Measurements from ENCODE around the gene UFSP2.

The UFSP2 gene

DNA sequence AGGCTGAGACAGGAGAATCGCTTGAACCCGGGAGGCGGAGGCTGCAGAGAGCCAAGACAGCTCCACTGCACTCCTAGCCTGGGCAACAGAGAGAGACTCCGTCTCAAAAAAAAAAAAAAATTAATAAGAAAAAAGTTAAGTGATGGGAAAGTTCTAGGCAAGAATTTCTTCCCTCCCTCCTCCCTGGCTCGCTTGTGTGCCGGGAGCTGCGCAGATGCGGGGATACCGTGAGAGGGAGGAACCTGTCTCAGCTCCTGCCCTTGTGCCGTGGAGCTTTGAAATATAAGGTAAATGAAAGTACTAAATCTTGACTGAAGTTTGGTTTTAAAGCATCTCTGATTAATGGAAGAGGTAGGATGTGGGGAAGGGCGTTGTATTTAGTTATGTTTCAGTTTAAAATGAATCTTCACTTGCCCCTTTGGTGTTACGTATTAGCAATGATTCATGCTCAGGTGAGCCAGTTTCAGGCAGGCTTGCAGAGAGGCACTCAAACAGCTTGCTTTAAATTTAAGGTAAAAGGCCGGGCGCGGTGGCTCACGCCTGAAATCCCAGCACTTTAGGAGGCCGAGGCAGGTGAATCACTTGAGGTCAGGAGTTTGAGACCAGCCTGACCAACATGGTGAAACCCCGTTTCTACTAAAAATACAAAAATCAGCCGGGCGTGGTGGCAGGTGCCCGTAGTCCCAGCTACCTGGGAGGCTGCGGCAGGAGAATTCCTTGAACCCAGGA lies 1.4 kb upstream of the UFSP2 start:
- no peak overlapping the region for H3K4me3 ChIP-seq (ENCODE audit: low read depth, low read length)

DNA sequence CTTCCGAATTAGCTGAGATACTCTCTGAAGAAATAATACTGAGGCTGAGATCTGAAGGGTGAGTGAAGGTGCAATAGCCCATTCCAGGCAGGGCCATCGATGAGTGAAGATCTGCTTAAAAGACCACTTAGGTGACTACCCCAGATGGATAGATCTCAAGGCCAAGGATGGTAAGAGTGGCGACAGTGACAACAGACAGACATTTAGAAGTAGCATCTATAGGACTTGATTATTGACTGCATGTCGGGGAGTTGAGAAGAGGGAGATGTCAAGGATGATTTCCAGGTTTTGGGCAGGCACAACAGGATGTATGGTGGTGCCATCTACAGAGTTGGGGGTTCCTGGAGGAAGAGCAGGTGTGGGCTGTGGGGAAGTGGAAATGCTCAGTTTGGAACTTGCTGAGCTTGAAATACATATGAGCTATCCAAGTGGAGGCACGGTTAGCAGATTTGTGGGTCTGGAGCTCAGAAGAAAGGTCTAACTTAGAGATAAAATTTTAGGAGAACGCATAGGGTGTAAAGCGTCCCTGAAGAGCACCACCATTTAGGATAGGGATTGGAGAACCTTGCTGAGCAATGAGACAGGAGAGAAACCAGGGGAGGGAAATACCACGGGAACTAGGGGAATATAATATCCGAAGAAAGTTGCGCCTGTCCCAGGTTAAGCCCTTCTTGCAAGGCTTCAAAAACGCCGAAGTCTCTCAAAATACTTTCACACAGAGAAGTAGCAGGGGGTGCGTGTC lies 688 bp downstream of the UFSP2 start:
- peak overlapping the region; percentile 92 for H3K4me3 ChIP-seq (ENCODE audit: low read depth, low read length)

DNA sequence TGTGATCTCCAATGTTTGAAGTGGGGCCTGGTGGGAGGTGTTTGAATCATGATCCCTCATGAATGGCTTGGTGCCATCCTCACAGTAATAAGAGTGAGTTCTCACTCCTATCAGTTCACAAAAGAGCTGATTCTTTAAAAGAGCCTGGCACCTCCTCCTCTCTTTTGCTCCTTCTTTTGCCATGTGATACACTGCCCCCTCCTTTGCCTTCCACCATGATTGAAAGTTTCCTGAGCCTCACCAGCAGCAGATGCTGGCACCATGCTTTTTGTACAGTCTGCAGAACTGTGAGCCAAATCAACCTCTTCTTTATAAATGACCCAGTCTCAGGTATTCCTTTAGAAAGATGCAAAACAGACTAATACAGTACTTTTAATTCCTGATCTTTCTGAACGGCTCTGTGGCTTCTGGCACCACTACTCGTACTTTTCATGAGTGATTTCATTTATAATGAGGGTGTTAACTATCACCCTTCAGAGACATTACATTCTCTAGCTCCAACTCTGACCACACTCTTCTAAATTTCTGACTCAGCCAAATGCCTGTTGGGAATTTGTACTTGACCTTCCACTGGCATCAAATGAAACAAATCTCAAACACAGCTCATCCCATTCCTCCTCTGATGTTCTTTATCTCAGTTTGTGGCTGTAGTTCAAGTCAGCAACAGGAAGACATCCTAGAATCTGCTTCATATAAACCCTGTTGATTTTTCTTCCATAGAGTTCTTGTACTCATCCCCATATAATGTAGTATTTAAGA lies 4.2 kb downstream of the UFSP2 start:
- no peak overlapping the region for H3K4me3 ChIP-seq (ENCODE audit: low read depth, low read length)

DNA sequence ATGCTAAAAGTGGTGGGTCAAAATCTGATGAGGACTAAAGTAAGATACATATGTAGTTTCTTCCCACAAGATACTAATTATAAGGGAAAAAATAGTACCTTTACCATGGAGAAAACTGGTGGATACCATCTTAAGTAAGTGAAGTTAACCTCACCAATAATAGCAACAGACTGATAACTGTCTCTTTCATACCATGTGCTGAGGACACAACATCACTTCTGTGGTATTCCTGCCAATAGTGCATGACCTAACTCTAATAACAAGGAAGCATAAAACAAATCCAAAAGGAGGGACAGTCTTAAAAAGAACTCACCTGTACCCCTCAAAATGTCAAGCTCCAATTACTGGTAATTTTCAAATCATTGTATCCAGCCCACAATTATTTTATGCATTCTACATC lies 8.8 kb downstream of the UFSP2 start:
- H3K4me3 ChIP-seq (ENCODE audit: low read depth, low read length), result no peak overlapping the region

DNA sequence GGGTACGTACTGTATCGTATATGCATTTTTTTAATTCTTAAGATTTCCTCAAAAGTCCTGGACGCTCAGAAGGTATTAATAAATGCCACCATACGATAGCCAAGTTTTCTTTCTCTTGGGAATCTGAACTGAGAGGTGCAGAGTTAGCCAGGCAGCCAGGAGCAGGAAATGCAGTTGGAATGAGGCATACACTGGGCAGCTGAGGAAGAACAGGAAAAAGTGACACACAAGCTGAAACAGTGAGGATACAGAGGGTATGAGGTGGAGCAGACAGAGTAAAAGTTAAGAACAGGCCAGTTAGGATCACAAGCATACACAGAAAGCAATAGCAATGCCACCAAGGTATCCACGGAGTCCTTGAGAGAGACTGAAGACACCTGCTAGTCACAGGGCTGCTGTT lies 13.4 kb downstream of the UFSP2 start:
- H3K4me3 ChIP-seq (ENCODE audit: low read depth, low read length), result no peak overlapping the region

DNA sequence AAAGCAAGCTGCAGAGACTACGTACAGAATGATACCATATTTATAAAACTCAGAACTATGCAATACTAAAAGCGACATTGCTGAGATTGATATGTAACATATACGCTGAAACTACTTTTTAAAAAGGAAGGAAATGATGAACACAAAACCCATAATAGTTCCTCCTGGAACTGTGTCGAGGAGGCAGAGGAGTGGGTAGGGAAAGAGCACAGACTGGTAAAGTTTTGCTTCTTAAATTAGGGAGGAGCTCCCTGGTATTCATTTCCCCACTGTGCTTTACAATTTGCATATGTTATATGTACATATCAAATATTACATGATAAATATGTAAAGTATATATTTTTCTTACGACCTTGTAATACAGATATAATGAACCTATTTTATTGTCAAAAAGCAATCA lies 13.9 kb downstream of the UFSP2 start:
- H3K4me3 ChIP-seq (ENCODE audit: low read depth, low read length), result no peak overlapping the region

DNA sequence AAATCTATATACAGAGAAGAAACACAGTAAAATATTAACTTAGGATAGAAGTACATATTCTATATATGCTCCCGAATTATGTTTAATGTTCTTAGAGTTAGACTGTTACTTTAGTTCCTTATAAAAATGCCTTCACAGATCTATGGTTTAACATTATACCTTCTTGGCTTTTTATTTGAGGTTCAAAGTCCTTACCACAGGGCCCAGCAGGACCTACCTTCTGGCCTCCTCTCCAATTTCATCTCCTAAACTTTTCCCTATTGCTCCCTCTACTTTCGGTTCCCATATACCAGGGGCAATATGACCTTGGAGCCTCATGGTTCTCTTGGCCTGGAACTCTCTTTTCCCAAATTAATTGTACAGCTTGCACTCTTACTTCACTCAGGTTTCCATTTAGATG lies 17.3 kb downstream of the UFSP2 start:
- H3K4me3 ChIP-seq (ENCODE audit: low read depth, low read length), result no peak overlapping the region

DNA sequence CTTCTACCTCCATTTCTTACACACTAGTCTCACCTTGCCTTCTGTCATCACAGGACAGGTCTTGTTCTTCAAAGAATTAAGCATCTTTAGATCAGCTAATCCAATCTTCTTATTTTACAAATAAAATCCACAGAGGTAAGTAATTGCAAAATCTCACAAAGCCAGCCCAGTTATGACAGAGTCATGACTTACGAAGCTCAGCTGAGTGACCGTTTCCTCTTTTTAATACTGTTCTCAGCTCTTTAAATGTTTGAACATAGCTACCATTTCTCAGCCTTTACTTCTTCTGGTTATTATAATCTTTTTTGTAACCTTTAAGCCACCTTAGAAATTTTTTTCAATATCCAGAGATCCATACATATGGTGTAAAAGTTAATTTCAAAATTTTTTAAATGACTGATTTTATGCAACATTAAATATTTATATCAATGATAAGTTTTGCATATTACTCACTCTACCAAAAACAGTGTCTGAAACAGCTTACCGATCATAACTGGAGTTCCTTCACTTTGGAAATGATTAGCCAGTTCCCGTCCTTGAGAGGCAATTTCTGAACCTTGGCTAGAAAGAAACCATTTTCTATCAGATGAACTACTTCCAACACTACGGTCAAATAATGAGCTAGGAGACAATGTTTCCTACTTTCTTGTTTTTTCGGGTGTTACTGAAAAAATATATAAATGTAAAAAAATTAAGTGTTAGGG lies 20.3 kb downstream of the UFSP2 start:
- H3K4me3 ChIP-seq (ENCODE audit: low read depth, low read length), result no peak overlapping the region

DNA sequence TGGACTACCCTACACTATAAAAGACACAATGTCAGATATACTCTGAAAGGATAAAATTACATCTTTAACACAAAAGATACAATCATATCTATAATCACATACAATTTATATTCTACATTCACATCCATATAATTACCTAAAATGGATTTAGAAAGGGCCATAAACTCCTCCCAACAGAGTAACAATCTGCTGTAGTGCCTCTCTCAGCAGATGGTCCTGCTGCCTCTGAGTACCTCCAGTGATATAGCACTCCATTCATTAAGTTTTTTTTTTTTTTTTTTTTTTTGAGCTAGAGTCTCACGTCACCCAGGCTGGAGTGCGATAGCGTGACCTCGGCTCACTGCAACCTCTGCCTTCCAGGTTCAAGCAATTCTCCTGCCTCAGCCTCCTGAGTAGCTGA lies 21.7 kb downstream of the UFSP2 start:
- H3K4me3 ChIP-seq (ENCODE audit: low read depth, low read length), result no peak overlapping the region

DNA sequence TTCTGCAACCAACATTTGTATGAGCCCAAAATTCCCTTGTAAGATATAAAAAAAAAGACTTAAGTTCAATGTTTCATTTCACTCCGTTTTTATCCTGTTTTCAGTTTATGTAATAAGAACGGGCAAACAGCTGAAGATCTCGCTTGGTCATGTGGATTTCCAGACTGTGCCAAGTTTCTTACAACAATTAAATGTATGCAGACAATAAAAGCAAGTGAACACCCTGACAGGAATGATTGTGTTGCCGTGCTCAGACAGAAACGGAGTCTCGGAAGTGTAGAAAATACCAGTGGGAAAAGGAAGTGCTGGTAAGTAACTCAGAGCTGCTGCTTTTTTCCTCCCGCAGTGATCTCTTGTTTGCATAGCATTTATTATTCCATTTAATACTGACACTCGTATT lies 26.3 kb downstream of the UFSP2 start:
- no peak overlapping the region for H3K4me3 ChIP-seq (ENCODE audit: low read depth, low read length)

DNA sequence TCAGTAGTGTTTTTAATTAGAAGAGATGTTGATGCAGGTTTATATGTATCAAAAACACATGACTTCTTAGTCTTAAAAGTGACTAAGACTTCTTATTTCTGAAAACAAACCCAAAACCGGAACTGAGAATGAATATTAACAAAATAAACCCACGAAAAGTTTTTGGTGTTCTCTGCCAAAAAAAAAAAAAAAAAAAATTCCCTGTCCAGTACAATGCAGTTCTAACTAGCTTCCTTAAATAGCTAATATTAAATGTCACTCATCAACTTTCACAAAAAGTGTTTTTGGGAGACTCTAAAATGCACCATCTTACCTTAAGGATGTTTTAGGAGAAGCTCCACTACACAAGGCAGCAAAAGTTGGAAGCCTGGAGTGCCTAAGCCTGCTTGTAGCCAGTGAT lies 27.1 kb downstream of the UFSP2 start:
- H3K4me3 ChIP-seq (ENCODE audit: low read depth, low read length), result no peak overlapping the region

DNA sequence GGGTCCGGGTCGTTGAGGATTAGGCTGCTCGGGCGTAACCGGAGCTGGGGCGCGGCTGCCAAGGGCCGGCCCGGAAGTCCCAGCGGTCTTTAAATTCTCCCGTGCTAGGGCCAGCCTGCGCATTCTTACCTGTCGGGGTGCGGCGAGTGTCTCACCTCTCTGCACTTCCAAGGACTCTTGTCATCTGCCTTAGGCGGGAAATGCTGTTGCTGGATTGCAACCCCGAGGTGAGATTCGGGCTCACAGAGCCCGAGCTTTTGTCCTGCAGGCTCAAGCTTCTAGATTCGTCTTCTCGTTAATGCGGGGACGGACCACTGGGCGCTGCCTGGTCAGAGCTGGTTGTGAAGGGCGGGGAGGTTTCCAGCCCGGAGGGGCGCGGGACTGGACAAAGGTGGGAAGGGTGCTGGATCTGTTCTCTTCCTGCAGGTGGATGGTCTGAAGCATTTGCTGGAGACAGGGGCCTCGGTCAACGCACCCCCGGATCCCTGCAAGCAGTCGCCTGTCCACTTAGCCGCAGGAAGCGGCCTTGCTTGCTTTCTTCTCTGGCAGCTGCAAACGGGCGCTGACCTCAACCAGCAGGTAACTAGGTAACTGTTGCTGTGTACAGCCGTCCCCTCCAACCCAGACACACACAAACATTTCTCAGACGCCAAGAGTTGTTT lies 28.9 kb downstream of the UFSP2 start, which contains the start of gene ANKRD37:
ANKRD37 (plus strand) TSS at position 118 of the 662 bp plus-strand sequence; CDS start at position 201, 83 bp downstream.
- peak within 1 kb of the TSS; percentile 56 for H3K4me3 ChIP-seq (ENCODE audit: low read depth, low read length)

DNA sequence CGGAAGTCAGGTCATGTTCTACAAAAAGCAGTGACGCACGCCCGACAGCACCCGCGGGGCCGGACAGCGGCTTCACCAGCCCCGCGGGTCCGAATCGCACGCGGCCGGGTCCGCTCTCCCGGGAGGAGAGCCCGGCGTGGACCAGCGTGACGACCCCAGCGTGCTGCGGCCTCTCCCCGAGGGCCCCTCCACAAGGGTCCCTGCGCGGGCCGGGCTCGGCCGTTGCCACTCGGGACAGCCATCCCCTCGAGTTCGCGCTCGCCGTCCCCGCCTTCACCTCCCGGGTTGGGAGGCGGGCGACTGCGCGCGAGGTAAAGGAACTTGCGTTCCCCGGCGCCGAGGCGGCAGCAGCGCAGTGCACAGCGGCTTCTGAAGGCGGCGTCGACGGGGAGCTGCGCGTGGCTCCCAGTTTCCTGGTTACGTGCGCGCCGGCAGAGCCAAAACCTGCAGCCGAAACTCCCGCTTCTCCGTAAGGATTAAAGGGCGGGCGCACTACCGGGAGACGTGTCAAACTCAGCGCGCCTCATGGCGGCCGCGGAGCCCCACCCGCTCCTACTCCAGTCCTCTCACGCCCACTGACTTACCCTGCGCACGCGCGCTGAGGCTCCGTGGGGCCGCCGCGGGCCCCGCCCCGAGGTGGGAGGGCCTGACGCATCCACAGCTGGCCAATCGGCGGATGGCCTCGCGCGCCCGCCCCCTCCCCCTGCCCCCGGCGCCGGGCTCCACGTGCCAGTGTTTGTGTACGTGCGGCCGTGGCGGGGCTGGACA lies 29.6 kb downstream of the UFSP2 start:
- peak overlapping the region; percentile 56 for H3K4me3 ChIP-seq (ENCODE audit: low read depth, low read length)

DNA sequence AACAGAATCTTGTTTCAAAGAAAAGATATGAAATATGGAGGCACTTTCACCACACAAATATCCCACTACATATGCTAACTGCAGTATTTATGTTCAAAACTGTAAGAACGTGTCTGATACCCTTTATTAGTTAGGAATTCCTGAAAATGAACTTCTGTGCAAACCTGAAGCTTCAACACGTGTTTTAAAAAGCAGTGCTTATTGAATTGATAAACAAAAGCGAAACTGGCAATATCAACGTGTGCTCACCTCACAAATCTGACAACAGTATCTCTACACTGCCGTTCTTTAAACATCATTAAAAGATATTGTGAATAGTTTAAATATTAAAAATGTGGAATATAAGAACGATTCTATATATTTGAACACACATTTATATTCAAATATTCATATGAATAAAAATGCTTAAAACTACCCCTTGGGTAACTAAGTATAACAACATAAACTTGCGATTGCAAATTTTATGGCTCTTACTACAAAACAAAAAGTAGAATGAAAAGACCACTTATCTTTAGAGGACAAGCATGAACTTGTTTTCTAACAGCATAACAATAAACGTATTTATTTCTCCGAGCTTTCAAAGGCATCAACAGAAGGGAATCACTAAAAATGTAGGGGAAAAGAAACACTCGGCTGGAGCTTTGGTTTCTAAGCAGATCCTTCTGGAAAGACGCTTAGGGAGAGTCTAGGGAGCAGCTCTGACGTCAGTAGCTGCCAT lies 30.4 kb downstream of the UFSP2 start, which contains the start of gene LRP2BP:
LRP2BP (minus strand) TSS at position 687 of the 718 bp plus-strand sequence. CDS start 17,738 bp downstream, outside the sequence.
- H3K4me3 ChIP-seq (ENCODE audit: low read depth, low read length), result peak within 1 kb of the TSS; percentile 56

DNA sequence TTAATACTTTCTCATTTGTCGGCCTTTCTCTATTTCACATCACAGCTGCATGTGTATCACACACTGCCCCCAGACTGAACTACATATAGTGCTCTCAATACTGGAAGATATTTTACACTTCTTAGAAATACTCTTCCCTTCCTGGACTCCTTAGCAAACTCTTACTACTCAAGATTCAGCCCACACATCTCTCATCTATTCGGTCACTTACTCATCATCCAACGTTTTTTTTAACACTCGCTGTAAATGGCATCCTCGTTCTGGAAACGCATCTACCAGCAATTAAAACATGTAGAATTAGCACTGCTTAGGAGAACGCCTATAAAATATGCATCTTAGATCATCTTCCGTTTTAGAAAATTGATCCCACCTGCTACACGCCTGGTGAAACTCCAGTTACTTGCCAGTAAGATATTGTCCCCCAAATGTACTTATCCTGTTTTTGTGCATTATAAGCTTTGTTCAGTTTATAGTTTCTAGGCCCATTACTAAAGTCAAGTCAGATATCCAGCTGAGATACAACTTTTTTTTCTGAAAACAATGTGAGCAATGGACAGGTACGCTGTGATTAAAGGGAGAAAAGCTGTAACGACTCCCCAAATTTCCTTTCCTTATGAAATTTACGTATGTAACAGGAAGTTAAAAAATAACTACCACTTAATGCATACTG lies 31.1 kb downstream of the UFSP2 start:
- H3K4me3 ChIP-seq (ENCODE audit: low read depth, low read length), result no peak overlapping the region

DNA sequence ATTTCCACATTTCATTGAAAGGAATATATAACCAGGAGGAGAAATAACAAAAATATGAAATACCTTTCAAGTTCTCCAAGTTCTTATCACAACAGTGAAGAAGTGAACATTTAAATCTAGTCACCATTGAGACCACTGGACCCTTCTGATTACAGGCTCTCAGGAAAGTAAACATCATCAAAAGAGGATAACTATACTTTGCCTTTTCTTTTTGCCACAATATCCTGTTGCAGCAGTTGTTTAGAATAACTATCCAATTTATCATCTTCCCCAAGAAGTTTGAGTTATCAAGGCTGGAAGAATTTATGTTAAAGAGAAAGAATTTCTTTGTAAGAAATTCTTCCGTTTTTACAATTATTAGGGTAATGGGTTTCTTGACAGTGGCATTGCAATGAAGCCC lies 33.6 kb downstream of the UFSP2 start:
- no peak overlapping the region for H3K4me3 ChIP-seq (ENCODE audit: low read depth, low read length)

DNA sequence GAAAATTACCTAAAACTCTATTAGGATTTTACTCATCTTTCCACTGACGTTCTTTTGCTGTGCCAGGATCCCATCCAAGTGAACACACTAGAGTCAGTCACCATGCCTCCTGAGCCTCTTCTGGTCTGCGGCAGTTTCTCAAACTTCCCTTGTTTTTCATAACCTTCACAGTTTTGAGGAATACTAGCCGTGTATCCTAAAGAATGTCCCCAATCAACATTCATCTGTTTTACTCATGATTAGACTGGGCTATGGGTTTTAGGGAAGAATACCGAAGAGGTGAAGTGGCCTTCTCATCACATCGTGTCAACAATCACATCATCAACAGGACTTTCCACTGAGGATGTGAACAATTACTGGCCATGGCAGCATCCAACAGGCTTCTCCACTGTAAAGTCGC lies 34.8 kb downstream of the UFSP2 start:
- no peak overlapping the region for H3K4me3 ChIP-seq (ENCODE audit: low read depth, low read length)

DNA sequence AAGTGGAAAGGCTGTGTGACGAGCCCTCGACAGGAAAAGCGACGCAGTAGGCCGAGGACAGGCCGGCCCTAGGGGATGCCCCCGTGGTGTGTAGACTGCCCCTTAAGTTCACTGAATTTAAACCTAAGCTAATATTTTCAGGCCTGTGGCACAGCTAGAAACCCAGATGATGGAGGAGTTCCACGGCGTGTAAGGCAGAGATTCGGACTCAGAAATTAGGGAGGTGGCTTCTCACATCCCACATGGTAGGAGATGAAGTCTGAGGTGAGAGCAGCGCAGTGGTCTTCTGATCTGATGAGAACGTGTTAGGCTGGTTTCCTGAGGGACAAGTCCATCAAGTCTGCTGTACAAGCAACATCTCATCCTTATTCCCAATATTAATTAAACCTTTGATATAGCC lies 37.8 kb downstream of the UFSP2 start:
- no peak overlapping the region for H3K4me3 ChIP-seq (ENCODE audit: low read depth, low read length)

DNA sequence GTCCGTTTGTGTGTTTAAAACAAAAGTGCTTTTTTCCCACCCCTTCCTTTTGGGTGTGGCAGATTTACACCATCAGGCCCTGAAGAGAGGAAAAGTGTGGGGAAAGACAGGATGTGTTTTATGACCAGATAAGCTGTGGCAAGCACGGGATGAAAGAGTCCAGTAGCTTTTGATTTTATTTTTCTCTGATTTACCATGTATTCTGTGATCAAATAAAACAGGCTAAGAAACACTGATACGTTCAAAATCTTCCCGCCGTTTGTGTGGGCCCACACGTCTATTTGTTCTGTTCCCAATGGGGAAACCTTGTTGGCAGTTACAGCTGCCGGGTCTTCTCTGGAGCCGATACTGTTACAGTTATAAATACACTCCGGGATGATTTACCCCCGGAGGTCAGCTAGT lies 40.8 kb downstream of the UFSP2 start:
- H3K4me3 ChIP-seq (ENCODE audit: low read depth, low read length), result no peak overlapping the region

All from iPS-11a (cell line).